CD14-positive monocyte (primary cell): ENCODE measurements around the gene SLC26A6. TPM values are rescaled to one million over a fixed set of nuclear protein-coding genes. Genes with fewer than 3 reads are reported as not detected.

Source experiments
- DNase-seq, 3 donors: peaks; one replicate each; pipeline ENCODE4 v3.0.0-alpha.2; 2011 to 2022
- H2AFZ ChIP-seq: 2 replicates; pipeline ENCODE4 v1.6.0; 2012; ENCODE audit warnings: mild to moderate bottlenecking, low read depth, low read length, inconsistent platforms; ENCODE audit not compliant: insufficient read depth, poor library complexity, severe bottlenecking
- H3K27ac ChIP-seq, 2 donors: 1 replicate in 1 of 2; 2 replicates in 1 of 2; pipeline ENCODE4 v1.5.1; 2012 to 2013; ENCODE audit warnings: low read length in 2 of 2, control low read depth in 1 of 2, inconsistent platforms in 1 of 2, low read depth in 1 of 2, mild to moderate bottlenecking in 1 of 2
- H3K27me3 ChIP-seq, 2 donors: one replicate each; pipeline versions ENCODE4 v1.6.0 to v1.6.1; 2011 to 2013; ENCODE audit warnings: low read length in 2 of 2; ENCODE audit not compliant: control insufficient read depth in 2 of 2, insufficient read depth in 2 of 2
- H3K36me3 ChIP-seq, 2 donors: replicated peaks in 1 of 2; 1 replicate in 1 of 2; 2 replicates in 1 of 2; pipeline versions ENCODE4 v1.5.1 to v1.6.1; 2012 to 2013; ENCODE audit warnings: low read length in 2 of 2, control low read depth in 1 of 2, inconsistent platforms in 1 of 2, mild to moderate bottlenecking in 1 of 2; ENCODE audit not compliant: insufficient read depth in 2 of 2, control insufficient read depth in 1 of 2
- H3K4me1 ChIP-seq, 2 donors: 1 replicate in 1 of 2; 2 replicates in 1 of 2; pipeline versions ENCODE4 v1.5.1 to v1.6.1; 2012 to 2013; ENCODE audit warnings: low read length in 2 of 2, control low read depth in 1 of 2, inconsistent platforms in 1 of 2, mild to moderate bottlenecking in 1 of 2, moderate library complexity in 1 of 2; ENCODE audit not compliant: insufficient read depth in 2 of 2, control insufficient read depth in 1 of 2
- H3K4me2 ChIP-seq: replicated peaks from 2 replicates; pipeline ENCODE3; 2012; ENCODE audit warnings: low read length, moderate library complexity, mild to moderate bottlenecking; ENCODE audit not compliant: poor library complexity, severe bottlenecking; ENCODE audit errors: extremely low read depth
- H3K4me3 ChIP-seq, 3 experiments: fragments of 200-600 bp in 1 of 3; sonication (generic) in 1 of 3; replicated peaks in 1 of 3; 1 replicate in 2 of 3; 2 replicates in 1 of 3; pipeline ENCODE4 v1.5.1; 2011 to 2013; ENCODE audit warnings: low read length in 3 of 3, mild to moderate bottlenecking in 3 of 3, control low read depth in 2 of 3, low read depth in 2 of 3, inconsistent platforms in 1 of 3, moderate library complexity in 1 of 3
- H3K79me2 ChIP-seq: 2 replicates; pipeline ENCODE4 v1.6.0; 2012; ENCODE audit warnings: mild to moderate bottlenecking, control low read depth, inconsistent platforms, low read length, moderate library complexity; ENCODE audit not compliant: insufficient read depth
- H3K9ac ChIP-seq: 2 replicates; pipeline ENCODE4 v1.6.0; 2017; ENCODE audit warnings: low read length, mild to moderate bottlenecking; ENCODE audit not compliant: insufficient read depth, poor library complexity, severe bottlenecking
- H3K9me3 ChIP-seq, 2 donors: replicated peaks in 1 of 2; 1 replicate in 1 of 2; 2 replicates in 1 of 2; pipeline versions ENCODE4 v1.5.1 to v1.6.1; 2012 to 2013; ENCODE audit warnings: low read length in 2 of 2, control low read depth in 1 of 2; ENCODE audit not compliant: control insufficient read depth in 1 of 2, insufficient read depth in 1 of 2
- H4K20me1 ChIP-seq: 2 replicates; pipeline ENCODE4 v1.6.0; 2012; ENCODE audit warnings: mild to moderate bottlenecking, low read length, control low read depth, moderate library complexity; ENCODE audit not compliant: insufficient read depth
- H3K27ac Mint-ChIP-seq, 7 donors: one replicate each; pipeline ENCODE4 v1.8.0; 2020; ENCODE audit warnings: mild to moderate bottlenecking in 7 of 7, mixed read lengths in 7 of 7, moderate library complexity in 6 of 7, inconsistent platforms in 2 of 7
- H3K27me3 Mint-ChIP-seq, 3 donors: one replicate each; pipeline ENCODE4 v1.8.0; 2021 to 2022; ENCODE audit warnings: low read depth in 3 of 3, mild to moderate bottlenecking in 3 of 3, mixed read lengths in 3 of 3, moderate library complexity in 3 of 3, inconsistent platforms in 1 of 3
- H3K36me3 Mint-ChIP-seq, 2 donors: one replicate each; pipeline ENCODE4 v1.8.0; 2020; ENCODE audit warnings: mixed read lengths in 2 of 2, inconsistent platforms in 1 of 2, mild to moderate bottlenecking in 1 of 2
- H3K4me1 Mint-ChIP-seq: one replicate; pipeline ENCODE4 v1.8.0; 2020; ENCODE audit warnings: mild to moderate bottlenecking, mixed read lengths
- H3K4me3 Mint-ChIP-seq, 2 donors: one replicate each; pipeline ENCODE4 v1.8.0; 2020; ENCODE audit warnings: mild to moderate bottlenecking in 2 of 2, mixed read lengths in 2 of 2, moderate library complexity in 1 of 2
- H3K9me3 Mint-ChIP-seq, 7 donors: one replicate each; pipeline ENCODE4 v1.8.0; 2020 to 2022; ENCODE audit warnings: mixed read lengths in 7 of 7, mild to moderate bottlenecking in 6 of 7, moderate library complexity in 6 of 7, inconsistent platforms in 2 of 7
- whole genome bisulfite sequencing: methylation state at CpG from one replicate; pipeline ENCODE4 v1.1.5; 2013; ENCODE audit warnings: missing lambda C conversion rate; ENCODE audit not compliant: insufficient coverage; 5-methylcytosine and 5-hydroxymethylcytosine counted together
- intact Hi-C, 2 donors: fragments of 100-400 bp; cut with micrococcal nuclease; formaldehyde crosslinking; loops; one replicate each; pipeline versions ENCODE4 v1.15.0 to v1.15.1; 2023
- polyA plus RNA-seq, 3 donors: library from polyadenylated mRNA; depleted of rRNA in 1 of 3; unstranded in 2 of 3; stranded (reverse) in 1 of 3; fragments of 300-500 nt in 2 of 3; fragments of >200 nt in 1 of 3; fragmentation: Illumina TruSeq in 2 of 3; gene quantifications; 1 replicate in 2 of 3; 2 replicates in 1 of 3; pipeline ENCODE4 v1.2.3, GENCODE V29; 2012 to 2021
- TF ChIP-seq, protein P1 (sequence below): fragments of 200-600 bp; IDR thresholded peaks from one replicate; pipeline ENCODE4 v1.8.0; 2022; ENCODE audit warnings: antibody characterized with exemption, mild to moderate bottlenecking

SLC26A6 gene
- polyA plus RNA-seq, 3 donors = 16.3 to 92.8 (median 20.4) TPM

DNA sequence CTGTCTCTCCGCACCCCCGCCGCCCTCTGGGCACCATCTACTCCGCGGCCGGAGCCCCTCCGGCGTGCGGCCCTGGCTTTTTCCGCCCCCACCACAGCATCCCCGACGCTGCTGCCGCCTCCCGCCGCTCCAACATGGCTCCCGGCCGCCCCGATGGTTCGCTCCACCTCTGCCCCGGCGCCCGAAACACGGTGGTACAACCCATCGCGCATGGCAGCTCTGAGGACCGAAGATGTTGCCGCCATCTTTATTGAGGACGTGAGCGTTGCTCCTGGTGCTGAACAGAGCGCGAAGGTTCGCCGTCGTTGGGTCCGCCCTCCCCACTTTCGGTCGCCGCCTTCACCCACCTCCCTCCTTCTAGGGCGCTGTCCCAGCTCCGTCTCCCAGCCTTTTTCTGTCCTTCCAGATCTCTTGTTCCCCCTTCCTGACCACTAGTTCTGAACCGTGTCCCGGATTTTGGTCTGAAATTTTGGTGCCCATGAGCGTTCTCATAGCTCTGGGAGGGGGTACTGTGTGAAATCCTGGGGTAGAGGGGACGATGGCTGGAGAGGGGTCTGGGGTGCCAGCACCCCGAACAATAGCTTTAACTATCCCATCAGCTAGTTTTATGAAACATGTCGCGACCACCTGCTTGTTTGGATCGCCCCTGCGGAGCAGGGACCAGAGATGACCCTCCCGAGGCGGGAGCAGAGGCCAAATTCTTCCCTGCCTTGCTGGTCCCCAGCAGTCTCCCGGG lies 27.7 kb upstream of the SLC26A6 start, which contains the start of gene CELSR3:
TSS of gene CELSR3 (minus strand) at position 134 of the 736 bp plus-strand sequence. CDS start 252 bp downstream, outside the sequence.
- Histone ChIP-seq H3K79me2 (no peaks in the 10 kb centered on the region), H4K20me1 (peaks cover 4% of the 10 kb centered on the region), H3K36me3 (no peaks in the 10 kb centered on the region), H3K27me3 (peaks cover 11 to 45% of the 10 kb centered on the region in 2 donors), H2AFZ (peak within 1 kb of the TSS; percentile 64), H3K4me1 (peaks cover 20 to 33% of the 10 kb centered on the region in 2 donors), H3K9me3 (peaks cover 9 to 17% of the 10 kb centered on the region in 2 donors), H3K4me2 (peak within 1 kb of the TSS; percentile 78), H3K4me3 (peak within 1 kb of the TSS; percentile 44 to 77 (median 63)), H3K9ac (peak within 1 kb of the TSS; percentile 65), H3K27ac (peak within 1 kb of the TSS; percentile 69 to 72)
- intact Hi-C loops = no loop called here
- TF ChIP-seq, protein P1, sequence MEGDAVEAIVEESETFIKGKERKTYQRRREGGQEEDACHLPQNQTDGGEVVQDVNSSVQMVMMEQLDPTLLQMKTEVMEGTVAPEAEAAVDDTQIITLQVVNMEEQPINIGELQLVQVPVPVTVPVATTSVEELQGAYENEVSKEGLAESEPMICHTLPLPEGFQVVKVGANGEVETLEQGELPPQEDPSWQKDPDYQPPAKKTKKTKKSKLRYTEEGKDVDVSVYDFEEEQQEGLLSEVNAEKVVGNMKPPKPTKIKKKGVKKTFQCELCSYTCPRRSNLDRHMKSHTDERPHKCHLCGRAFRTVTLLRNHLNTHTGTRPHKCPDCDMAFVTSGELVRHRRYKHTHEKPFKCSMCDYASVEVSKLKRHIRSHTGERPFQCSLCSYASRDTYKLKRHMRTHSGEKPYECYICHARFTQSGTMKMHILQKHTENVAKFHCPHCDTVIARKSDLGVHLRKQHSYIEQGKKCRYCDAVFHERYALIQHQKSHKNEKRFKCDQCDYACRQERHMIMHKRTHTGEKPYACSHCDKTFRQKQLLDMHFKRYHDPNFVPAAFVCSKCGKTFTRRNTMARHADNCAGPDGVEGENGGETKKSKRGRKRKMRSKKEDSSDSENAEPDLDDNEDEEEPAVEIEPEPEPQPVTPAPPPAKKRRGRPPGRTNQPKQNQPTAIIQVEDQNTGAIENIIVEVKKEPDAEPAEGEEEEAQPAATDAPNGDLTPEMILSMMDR = no peak
- H3K4me3 Mint-ChIP-seq = peak within 1 kb of the TSS; percentile 87 to 96
- H3K27me3 Mint-ChIP-seq = peaks cover 38 to 54% (median 44%) of the 10 kb centered on the region in 3 donors
- peak; percentile 45 to 69 (median 58) for DNase-seq
- H3K9me3 Mint-ChIP-seq = peaks cover 8 to 25% (median 17%) of the 10 kb centered on the region in 7 donors
- H3K27ac Mint-ChIP-seq = peak within 1 kb of the TSS; percentile 78 to 93 (median 86)
- peaks cover 5 to 6% of the 10 kb centered on the region in 2 donors for H3K36me3 Mint-ChIP-seq
- H3K4me1 Mint-ChIP-seq = peaks cover 17% of the 10 kb centered on the region
- 3% methylated on average over 42 of the region's 52 CpGs for WGBS

DNA sequence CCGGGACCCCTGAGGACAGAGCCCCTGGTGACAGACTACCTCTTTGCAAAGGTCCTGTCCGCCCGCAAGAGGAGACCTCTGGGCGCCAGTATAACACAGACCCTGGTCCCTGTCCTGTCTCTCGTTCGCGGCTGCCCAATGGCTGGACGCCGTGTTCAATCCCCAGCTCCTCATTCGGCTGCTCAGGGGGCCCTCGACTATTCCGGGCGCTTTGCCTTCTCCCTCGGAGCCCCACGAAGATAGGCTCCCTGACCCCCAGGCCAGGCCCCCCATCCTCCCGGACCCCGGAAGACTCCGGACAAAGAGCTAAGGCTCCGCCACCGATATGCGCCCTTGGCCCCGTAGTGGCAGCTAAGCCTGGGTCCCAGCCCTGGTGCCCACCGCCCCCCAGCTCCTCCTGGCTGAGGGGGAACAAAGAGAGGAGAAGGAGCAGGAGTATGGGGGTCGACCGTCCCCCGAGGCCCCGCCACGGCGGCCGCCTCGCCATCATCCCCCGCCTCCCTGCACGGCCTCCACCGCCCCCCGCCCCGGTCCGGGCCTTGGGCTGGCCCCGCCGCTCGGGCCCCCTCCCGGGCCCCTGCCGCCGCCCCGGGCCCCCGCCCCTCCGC lies 27.0 kb upstream of the SLC26A6 start:
- H2AFZ ChIP-seq = no peak overlapping the region
- H3K4me1 Mint-ChIP-seq = peaks cover 19% of the 10 kb centered on the region
- no peaks in the 10 kb centered on the region for H3K36me3 ChIP-seq
- H3K4me1 ChIP-seq = peaks cover 21 to 35% of the 10 kb centered on the region in 2 donors
- no peak for DNase-seq
- no peak overlapping the region for H3K27ac ChIP-seq
- intact Hi-C loops = no loop called here
- H3K4me3 ChIP-seq = no peak overlapping the region
- peaks cover 9 to 17% of the 10 kb centered on the region in 2 donors for H3K9me3 ChIP-seq
- no peak overlapping the region for H3K27ac Mint-ChIP-seq
- peaks cover 39 to 60% (median 48%) of the 10 kb centered on the region in 3 donors for H3K27me3 Mint-ChIP-seq
- H3K4me3 Mint-ChIP-seq = peak overlapping the region in 1 of 2 donors; percentile 83
- H3K9me3 Mint-ChIP-seq = peaks cover 8 to 25% (median 17%) of the 10 kb centered on the region in 7 donors
- TF ChIP-seq, protein P1 = no peak
- H3K36me3 Mint-ChIP-seq = peaks cover 5 to 6% of the 10 kb centered on the region in 2 donors
- H3K9ac ChIP-seq = no peak overlapping the region
- H4K20me1 ChIP-seq = peaks cover 4% of the 10 kb centered on the region
- H3K79me2 ChIP-seq = no peaks in the 10 kb centered on the region
- H3K4me2 ChIP-seq = peak overlapping the region; percentile 78
- WGBS = 7% methylated on average over 23 of the region's 46 CpGs
- peaks cover 11 to 50% of the 10 kb centered on the region in 2 donors for H3K27me3 ChIP-seq
